ENCODE measurements around the gene IL1F10. TPM values are rescaled to one million over a fixed set of nuclear protein-coding genes. Genes with fewer than 3 reads are reported as not detected.

The IL1F10 gene
- polyA plus RNA-seq, 4 donors: 0.25 TPM; not detected in 3

- H3K4me1 ChIP-seq (ENCODE audit: control insufficient read depth in 3 of 3, insufficient read depth in 2 of 3, low read depth in 1 of 3, low read length in 2 of 3): peaks cover 0 to 3% (median 0%) of the 10 kb centered on the region in 3 donors
- no peak overlapping the region for H3K4me3 ChIP-seq (ENCODE audit: low read depth in 1 of 3, low read length in 3 of 3)
- H3K36me3 ChIP-seq (ENCODE audit: control insufficient read depth in 3 of 3, insufficient read depth in 2 of 3, low read depth in 1 of 3, low read length in 3 of 3): no peaks in the 10 kb centered on the region
- H3K27me3 ChIP-seq (ENCODE audit: control insufficient read depth in 3 of 3, insufficient read depth in 3 of 3, low read length in 3 of 3): peaks cover 0 to 9% (median 5%) of the 10 kb centered on the region in 3 donors
- FAIRE-seq (no peak), DNase-seq (no peak)
- no peak overlapping the region for H3K27ac ChIP-seq (ENCODE audit: low read depth in 1 of 3, low read length in 2 of 3)
- H3K9me3 ChIP-seq (ENCODE audit: control insufficient read depth in 2 of 2, insufficient read depth in 1 of 2, low read depth in 1 of 2, low read length in 1 of 2): no peaks in the 10 kb centered on the region
- 57 to 76% (median 74%) methylated on average over 3 of the region's 3 CpGs for WGBS, 3 donors
These were observed 33.8 kb upstream of the IL1F10 start for GRCh38 chr2:113034016-113034415.

- 89 to 94% (median 93%) methylated on average over 9 of the region's 9 CpGs for WGBS, 3 donors
These were observed 31.0 kb upstream of the IL1F10 start for GRCh38 chr2:113036763-113037162.

GRCh38 chr2:113038291-113038690 lies 29.5 kb upstream of the IL1F10 start:
- FAIRE-seq: no peak

More at GRCh38 chr2:113036763-113037162, 31.0 kb upstream of the IL1F10 start:
- Histone ChIP-seq H3K36me3 (ENCODE audit: control insufficient read depth in 3 of 3, insufficient read depth in 2 of 3, low read depth in 1 of 3, low read length in 3 of 3) (no peaks in the 10 kb centered on the region), H3K4me1 (ENCODE audit: control insufficient read depth in 3 of 3, insufficient read depth in 2 of 3, low read depth in 1 of 3, low read length in 2 of 3) (peaks cover 0 to 4% (median 0%) of the 10 kb centered on the region in 3 donors), H3K9me3 (ENCODE audit: control insufficient read depth in 2 of 2, insufficient read depth in 1 of 2, low read depth in 1 of 2, low read length in 1 of 2) (no peaks in the 10 kb centered on the region), H3K27me3 (ENCODE audit: control insufficient read depth in 3 of 3, insufficient read depth in 3 of 3, low read length in 3 of 3) (peaks cover 0 to 5% (median 4%) of the 10 kb centered on the region in 3 donors), H3K27ac (ENCODE audit: low read depth in 1 of 3, low read length in 2 of 3) (no peak overlapping the region), H3K4me3 (ENCODE audit: low read depth in 1 of 3, low read length in 3 of 3) (no peak overlapping the region)
- no peak for FAIRE-seq
- DNase-seq: no peak

GRCh38 chr2:113039158-113039557 lies 28.6 kb upstream of the IL1F10 start:
- 49 to 68% (median 53%) methylated on average over 2 of the region's 2 CpGs for WGBS, 3 donors
- H3K27ac ChIP-seq (ENCODE audit: low read depth in 1 of 3, low read length in 2 of 3): no peak overlapping the region
- DNase-seq: peak in 1 of 2 donors; percentile 18
- no peaks in the 10 kb centered on the region for H3K36me3 ChIP-seq (ENCODE audit: control insufficient read depth in 3 of 3, insufficient read depth in 2 of 3, low read depth in 1 of 3, low read length in 3 of 3)
- no peak overlapping the region for H3K4me3 ChIP-seq (ENCODE audit: low read depth in 1 of 3, low read length in 3 of 3)
- H3K4me1 ChIP-seq (ENCODE audit: control insufficient read depth in 3 of 3, insufficient read depth in 2 of 3, low read depth in 1 of 3, low read length in 2 of 3): peaks cover 0 to 4% (median 0%) of the 10 kb centered on the region in 3 donors
- peaks cover 0 to 2% (median 0%) of the 10 kb centered on the region in 3 donors for H3K27me3 ChIP-seq (ENCODE audit: control insufficient read depth in 3 of 3, insufficient read depth in 3 of 3, low read length in 3 of 3)
- no peaks in the 10 kb centered on the region for H3K9me3 ChIP-seq (ENCODE audit: control insufficient read depth in 2 of 2, insufficient read depth in 1 of 2, low read depth in 1 of 2, low read length in 1 of 2)
- no peak for FAIRE-seq

More at GRCh38 chr2:113038291-113038690, 29.5 kb upstream of the IL1F10 start:
- H3K27ac ChIP-seq (ENCODE audit: low read depth in 1 of 3, low read length in 2 of 3): no peak overlapping the region
- peaks cover 0 to 4% (median 0%) of the 10 kb centered on the region in 3 donors for H3K4me1 ChIP-seq (ENCODE audit: control insufficient read depth in 3 of 3, insufficient read depth in 2 of 3, low read depth in 1 of 3, low read length in 2 of 3)
- DNase-seq: no peak
- H3K4me3 ChIP-seq (ENCODE audit: low read depth in 1 of 3, low read length in 3 of 3): no peak overlapping the region
- H3K36me3 ChIP-seq (ENCODE audit: control insufficient read depth in 3 of 3, insufficient read depth in 2 of 3, low read depth in 1 of 3, low read length in 3 of 3): no peaks in the 10 kb centered on the region
- H3K27me3 ChIP-seq (ENCODE audit: control insufficient read depth in 3 of 3, insufficient read depth in 3 of 3, low read length in 3 of 3): peaks cover 0 to 5% (median 0%) of the 10 kb centered on the region in 3 donors
- 85 to 91% (median 88%) methylated on average over 3 of the region's 3 CpGs for WGBS, 3 donors
- no peaks in the 10 kb centered on the region for H3K9me3 ChIP-seq (ENCODE audit: control insufficient read depth in 2 of 2, insufficient read depth in 1 of 2, low read depth in 1 of 2, low read length in 1 of 2)

- H3K9me3 ChIP-seq (ENCODE audit: control insufficient read depth in 2 of 2, insufficient read depth in 1 of 2, low read depth in 1 of 2, low read length in 1 of 2): no peaks in the 10 kb centered on the region
- H3K4me3 ChIP-seq (ENCODE audit: low read depth in 1 of 3, low read length in 3 of 3): no peak overlapping the region
- DNase-seq: no peak
- FAIRE-seq: no peak
- peaks cover 0 to under 1% (median 0%) of the 10 kb centered on the region in 3 donors for H3K27me3 ChIP-seq (ENCODE audit: control insufficient read depth in 3 of 3, insufficient read depth in 3 of 3, low read length in 3 of 3)
- no peaks in the 10 kb centered on the region for H3K36me3 ChIP-seq (ENCODE audit: control insufficient read depth in 3 of 3, insufficient read depth in 2 of 3, low read depth in 1 of 3, low read length in 3 of 3)
- WGBS, 3 donors: 32 to 58% (median 54%) methylated on average over 5 of the region's 5 CpGs
- H3K27ac ChIP-seq (ENCODE audit: low read depth in 1 of 3, low read length in 2 of 3): no peak overlapping the region
- H3K4me1 ChIP-seq (ENCODE audit: control insufficient read depth in 3 of 3, insufficient read depth in 2 of 3, low read depth in 1 of 3, low read length in 2 of 3): peaks cover 0 to 4% (median 0%) of the 10 kb centered on the region in 3 donors
These were observed 28.1 kb upstream of the IL1F10 start for GRCh38 chr2:113039719-113040118.

GRCh38 chr2:113041871-113042270 lies 25.9 kb upstream of the IL1F10 start:
- FAIRE-seq (no peak), DNase-seq (peak; percentile 23 to 25)
- H3K27ac ChIP-seq (ENCODE audit: low read depth in 1 of 3, low read length in 2 of 3): no peak overlapping the region
- WGBS, 3 donors: 68 to 74% (median 71%) methylated on average over 5 of the region's 5 CpGs
- H3K4me3 ChIP-seq (ENCODE audit: low read depth in 1 of 3, low read length in 3 of 3): no peak overlapping the region
- H3K4me1 ChIP-seq (ENCODE audit: control insufficient read depth in 3 of 3, insufficient read depth in 2 of 3, low read depth in 1 of 3, low read length in 2 of 3): peaks cover 0 to 4% (median 0%) of the 10 kb centered on the region in 3 donors
- no peaks in the 10 kb centered on the region for H3K9me3 ChIP-seq (ENCODE audit: control insufficient read depth in 2 of 2, insufficient read depth in 1 of 2, low read depth in 1 of 2, low read length in 1 of 2)
- H3K27me3 ChIP-seq (ENCODE audit: control insufficient read depth in 3 of 3, insufficient read depth in 3 of 3, low read length in 3 of 3): no peaks in the 10 kb centered on the region
- H3K36me3 ChIP-seq (ENCODE audit: control insufficient read depth in 3 of 3, insufficient read depth in 2 of 3, low read depth in 1 of 3, low read length in 3 of 3): no peaks in the 10 kb centered on the region

- Histone ChIP-seq H3K4me1 (ENCODE audit: control insufficient read depth in 3 of 3, insufficient read depth in 2 of 3, low read depth in 1 of 3, low read length in 2 of 3) (peaks cover 0 to 6% (median 0%) of the 10 kb centered on the region in 3 donors), H3K27ac (ENCODE audit: low read depth in 1 of 3, low read length in 2 of 3) (no peak overlapping the region), H3K27me3 (ENCODE audit: control insufficient read depth in 3 of 3, insufficient read depth in 3 of 3, low read length in 3 of 3) (peaks cover 0 to 4% (median 1%) of the 10 kb centered on the region in 3 donors), H3K36me3 (ENCODE audit: control insufficient read depth in 3 of 3, insufficient read depth in 2 of 3, low read depth in 1 of 3, low read length in 3 of 3) (no peaks in the 10 kb centered on the region), H3K4me3 (ENCODE audit: low read depth in 1 of 3, low read length in 3 of 3) (no peak overlapping the region), H3K9me3 (ENCODE audit: control insufficient read depth in 2 of 2, insufficient read depth in 1 of 2, low read depth in 1 of 2, low read length in 1 of 2) (no peaks in the 10 kb centered on the region)
- WGBS, 3 donors: 88 to 90% (median 90%) methylated on average over 5 of the region's 5 CpGs
- no peak for DNase-seq
- no peak for FAIRE-seq
These were observed 21.3 kb upstream of the IL1F10 start for GRCh38 chr2:113046465-113046864.

GRCh38 chr2:113050921-113051895 lies 16.6 kb upstream of the IL1F10 start:
- H3K36me3 ChIP-seq (ENCODE audit: control insufficient read depth in 3 of 3, insufficient read depth in 2 of 3, low read depth in 1 of 3, low read length in 3 of 3): no peaks in the 10 kb centered on the region
- 89 to 93% (median 90%) methylated on average over 38 of the region's 38 CpGs for WGBS, 3 donors
- DNase-seq: no peak

More at GRCh38 chr2:113050921-113051895, 16.6 kb upstream of the IL1F10 start:
- no peak overlapping the region for H3K4me3 ChIP-seq (ENCODE audit: low read depth in 1 of 3, low read length in 3 of 3)
- H3K9me3 ChIP-seq (ENCODE audit: control insufficient read depth in 2 of 2, insufficient read depth in 1 of 2, low read depth in 1 of 2, low read length in 1 of 2): peaks cover 0 to 27% of the 10 kb centered on the region in 2 donors
- no peak for FAIRE-seq
- peaks cover 0 to 22% (median 0%) of the 10 kb centered on the region in 3 donors for H3K4me1 ChIP-seq (ENCODE audit: control insufficient read depth in 3 of 3, insufficient read depth in 2 of 3, low read depth in 1 of 3, low read length in 2 of 3)
- H3K27ac ChIP-seq (ENCODE audit: low read depth in 1 of 3, low read length in 2 of 3): no peak overlapping the region
- H3K27me3 ChIP-seq (ENCODE audit: control insufficient read depth in 3 of 3, insufficient read depth in 3 of 3, low read length in 3 of 3): peaks cover 0 to 4% (median 1%) of the 10 kb centered on the region in 3 donors
